LNCaP clone FGC (cell line): ENCODE measurements around the gene NPR2.

Experiments used
- DNase-seq: peaks from one replicate; pipeline ENCODE4 v3.0.0-alpha.2; 2011; ENCODE audit warnings: low read depth
- H3K4me3 ChIP-seq: 2 replicates; pipeline ENCODE4 v1.5.1; 2011; ENCODE audit warnings: mild to moderate bottlenecking, low read depth, low read length, control low read depth
- TF ChIP-seq, protein P1 (sequence below): IDR thresholded peaks from 2 replicates; pipeline ENCODE4 v1.5.1; 2012; ENCODE audit warnings: mild to moderate bottlenecking; ENCODE audit not compliant: control insufficient read depth, insufficient read depth; ENCODE audit errors: extremely low read depth

Gene NPR2

DNA sequence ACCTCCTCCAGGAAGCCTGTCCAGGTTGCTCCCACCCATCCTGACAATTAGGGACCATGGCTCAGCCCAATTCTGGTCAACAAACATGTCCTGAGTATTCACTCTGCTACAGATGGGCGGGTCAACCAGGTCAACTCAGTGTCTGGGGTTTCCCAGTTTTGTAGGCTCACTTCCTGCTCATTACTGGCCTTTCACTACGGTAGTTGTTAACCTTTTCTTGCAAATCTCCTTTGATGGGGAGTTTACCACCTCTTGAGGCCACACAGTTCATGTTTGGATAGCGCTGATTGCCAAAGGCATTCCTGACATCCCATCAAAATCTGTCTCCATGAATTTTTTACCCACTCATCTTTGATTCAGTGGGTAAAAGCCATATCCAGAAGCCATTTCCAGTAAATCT, 51.4 kb downstream of the NPR2 start:
- DNase-seq: no peak
- TF ChIP-seq, protein P1, sequence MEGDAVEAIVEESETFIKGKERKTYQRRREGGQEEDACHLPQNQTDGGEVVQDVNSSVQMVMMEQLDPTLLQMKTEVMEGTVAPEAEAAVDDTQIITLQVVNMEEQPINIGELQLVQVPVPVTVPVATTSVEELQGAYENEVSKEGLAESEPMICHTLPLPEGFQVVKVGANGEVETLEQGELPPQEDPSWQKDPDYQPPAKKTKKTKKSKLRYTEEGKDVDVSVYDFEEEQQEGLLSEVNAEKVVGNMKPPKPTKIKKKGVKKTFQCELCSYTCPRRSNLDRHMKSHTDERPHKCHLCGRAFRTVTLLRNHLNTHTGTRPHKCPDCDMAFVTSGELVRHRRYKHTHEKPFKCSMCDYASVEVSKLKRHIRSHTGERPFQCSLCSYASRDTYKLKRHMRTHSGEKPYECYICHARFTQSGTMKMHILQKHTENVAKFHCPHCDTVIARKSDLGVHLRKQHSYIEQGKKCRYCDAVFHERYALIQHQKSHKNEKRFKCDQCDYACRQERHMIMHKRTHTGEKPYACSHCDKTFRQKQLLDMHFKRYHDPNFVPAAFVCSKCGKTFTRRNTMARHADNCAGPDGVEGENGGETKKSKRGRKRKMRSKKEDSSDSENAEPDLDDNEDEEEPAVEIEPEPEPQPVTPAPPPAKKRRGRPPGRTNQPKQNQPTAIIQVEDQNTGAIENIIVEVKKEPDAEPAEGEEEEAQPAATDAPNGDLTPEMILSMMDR: no peak
- H3K4me3 ChIP-seq: no peak overlapping the region

DNA sequence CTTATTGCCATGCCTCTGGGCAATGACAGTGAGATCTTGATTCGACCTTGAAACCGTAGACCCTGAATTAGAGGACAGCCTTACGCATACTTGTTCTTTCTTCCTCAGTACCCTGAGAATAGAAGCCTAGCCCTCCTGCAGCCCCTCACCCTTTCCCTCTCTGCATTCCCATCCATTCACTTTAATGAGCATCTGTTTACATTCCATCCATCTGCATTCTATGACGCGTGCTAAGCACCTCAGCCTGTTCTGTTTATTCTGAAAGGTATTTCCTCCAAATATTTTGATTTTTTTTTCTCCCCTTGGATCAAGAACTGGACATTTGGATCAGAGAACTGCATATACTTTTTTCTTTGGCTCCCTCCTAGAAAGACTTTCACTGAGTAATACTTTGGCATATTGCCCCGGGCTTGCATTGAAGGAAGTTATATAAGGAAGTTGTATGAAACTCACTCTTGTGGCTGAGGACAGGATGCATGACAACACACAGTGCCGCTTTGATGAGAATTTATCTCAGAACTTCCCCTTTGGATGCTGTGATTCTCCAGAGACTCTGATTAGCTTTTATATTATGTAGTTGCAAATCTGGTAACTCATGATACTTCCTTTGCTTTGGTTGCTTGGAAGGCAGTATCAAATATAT, 53.4 kb downstream of the NPR2 start:
- DNase-seq: peak; percentile 80

DNA sequence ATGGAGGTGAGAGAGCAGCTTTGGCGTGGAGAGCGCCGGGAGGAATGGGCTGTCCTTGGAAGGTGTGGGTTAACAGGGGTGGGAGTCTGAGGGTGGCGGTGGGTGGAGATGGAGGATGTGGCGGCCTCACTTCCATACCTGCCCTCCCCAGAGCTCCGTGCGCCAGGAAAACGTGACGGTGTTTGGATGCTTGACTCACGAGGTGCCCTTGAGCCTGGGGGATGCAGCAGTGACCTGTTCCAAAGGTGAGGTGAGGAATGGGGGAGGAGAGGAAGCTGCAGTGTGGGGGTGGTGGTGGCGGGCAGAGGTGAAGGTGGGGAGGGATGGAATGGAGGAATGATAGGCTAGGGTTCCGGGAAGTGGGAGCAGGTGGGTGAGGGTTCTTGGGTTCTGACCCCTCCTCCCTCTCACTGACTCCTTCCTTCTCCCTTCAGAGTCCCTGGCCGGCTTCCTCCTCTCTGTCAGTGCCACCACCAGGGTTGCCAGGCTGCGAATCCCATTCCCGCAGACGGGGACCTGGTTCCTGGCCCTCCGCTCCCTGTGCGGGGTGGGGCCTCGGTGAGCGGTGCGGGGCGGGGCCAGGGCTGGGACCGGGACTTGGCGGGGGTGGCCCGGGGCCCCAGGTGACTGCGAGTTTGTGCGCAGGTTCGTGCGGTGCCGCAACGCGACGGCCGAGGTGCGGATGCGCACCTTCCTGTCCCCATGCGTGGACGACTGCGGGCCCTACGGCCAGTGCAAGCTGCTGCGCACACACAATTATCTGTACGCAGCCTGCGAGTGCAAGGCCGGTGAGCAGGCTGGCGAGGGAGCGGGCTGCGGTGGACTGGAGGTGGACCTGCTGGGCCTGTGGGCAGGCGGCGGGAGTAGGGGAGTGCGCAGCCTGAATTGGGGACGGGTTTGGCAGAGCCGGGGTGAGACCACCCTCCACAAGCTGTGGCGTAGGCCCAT, 54.7 kb downstream of the NPR2 start:
- no peak overlapping the region for H3K4me3 ChIP-seq
- TF ChIP-seq, protein P1: no peak
- no peak for DNase-seq

More for the DNA sequence above, 53.4 kb downstream of the NPR2 start:
- no peak overlapping the region for H3K4me3 ChIP-seq
- TF ChIP-seq, protein P1: no peak

DNA sequence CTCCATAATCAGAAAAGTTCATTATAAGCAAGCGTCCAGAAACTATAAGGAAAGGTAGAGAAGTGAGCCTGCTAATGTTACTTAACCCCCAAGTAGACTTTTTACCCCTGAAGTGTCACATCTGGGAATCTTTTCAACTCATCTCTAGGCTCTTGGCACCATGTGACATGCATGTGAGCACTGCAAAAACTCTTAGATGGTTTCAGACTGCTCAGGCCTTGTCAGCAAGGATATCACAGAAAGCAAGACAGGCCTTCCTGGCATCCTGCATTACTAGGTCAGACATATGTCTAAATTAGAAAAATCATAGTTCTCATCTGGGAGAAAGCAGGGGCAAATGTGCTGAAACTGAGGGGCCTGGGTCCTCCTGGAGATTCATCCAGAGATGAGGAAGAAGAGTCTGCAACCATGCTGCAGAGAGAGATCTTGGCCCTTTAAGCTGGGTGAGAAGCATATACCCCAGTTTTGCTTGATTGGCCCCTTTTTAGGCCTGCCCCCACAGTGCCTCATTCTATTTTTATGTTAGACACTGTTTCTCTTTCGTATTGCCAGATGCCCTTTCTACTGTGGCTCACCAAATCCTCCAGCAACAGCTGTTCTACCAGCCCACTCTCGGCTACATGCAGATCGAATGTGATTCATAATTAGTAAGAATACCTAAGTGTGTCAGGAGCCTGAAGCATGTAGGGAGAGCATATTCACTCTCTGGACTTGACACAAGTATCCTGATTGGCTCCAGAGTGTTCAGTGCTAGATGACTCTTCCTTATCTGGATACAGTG, 56.6 kb downstream of the NPR2 start:
- no peak for DNase-seq
- no peak overlapping the region for H3K4me3 ChIP-seq

DNA sequence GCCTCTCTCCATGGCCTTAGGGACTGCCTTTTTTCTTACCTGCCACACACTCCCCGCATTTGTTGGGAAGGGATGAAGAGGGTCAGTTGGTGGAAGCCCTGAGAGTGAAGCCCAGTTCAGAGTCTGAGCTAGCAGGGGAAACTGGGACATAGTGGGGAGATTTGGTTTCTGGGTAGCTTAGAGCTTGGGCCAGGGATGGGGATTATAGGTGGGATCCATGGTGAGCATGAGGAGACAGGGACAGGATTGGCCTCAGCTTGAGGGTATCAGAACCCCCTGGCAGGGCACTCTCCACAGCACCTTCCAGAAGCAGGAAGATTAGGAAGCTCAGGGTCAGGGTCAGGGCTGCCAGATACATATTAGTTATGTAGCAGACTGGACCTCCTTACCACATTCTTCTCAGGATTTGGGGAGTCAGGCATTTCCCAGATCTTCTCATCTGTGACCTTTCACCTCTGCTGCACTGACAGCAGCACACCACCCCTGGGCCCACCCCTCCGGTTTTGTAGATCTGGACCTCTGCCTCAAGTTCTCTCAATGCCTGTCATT, 61.0 kb downstream of the NPR2 start:
- no peak overlapping the region for H3K4me3 ChIP-seq
- TF ChIP-seq, protein P1: no peak
- no peak for DNase-seq

More for the DNA sequence above, 56.6 kb downstream of the NPR2 start:
- TF ChIP-seq, protein P1: no peak

DNA sequence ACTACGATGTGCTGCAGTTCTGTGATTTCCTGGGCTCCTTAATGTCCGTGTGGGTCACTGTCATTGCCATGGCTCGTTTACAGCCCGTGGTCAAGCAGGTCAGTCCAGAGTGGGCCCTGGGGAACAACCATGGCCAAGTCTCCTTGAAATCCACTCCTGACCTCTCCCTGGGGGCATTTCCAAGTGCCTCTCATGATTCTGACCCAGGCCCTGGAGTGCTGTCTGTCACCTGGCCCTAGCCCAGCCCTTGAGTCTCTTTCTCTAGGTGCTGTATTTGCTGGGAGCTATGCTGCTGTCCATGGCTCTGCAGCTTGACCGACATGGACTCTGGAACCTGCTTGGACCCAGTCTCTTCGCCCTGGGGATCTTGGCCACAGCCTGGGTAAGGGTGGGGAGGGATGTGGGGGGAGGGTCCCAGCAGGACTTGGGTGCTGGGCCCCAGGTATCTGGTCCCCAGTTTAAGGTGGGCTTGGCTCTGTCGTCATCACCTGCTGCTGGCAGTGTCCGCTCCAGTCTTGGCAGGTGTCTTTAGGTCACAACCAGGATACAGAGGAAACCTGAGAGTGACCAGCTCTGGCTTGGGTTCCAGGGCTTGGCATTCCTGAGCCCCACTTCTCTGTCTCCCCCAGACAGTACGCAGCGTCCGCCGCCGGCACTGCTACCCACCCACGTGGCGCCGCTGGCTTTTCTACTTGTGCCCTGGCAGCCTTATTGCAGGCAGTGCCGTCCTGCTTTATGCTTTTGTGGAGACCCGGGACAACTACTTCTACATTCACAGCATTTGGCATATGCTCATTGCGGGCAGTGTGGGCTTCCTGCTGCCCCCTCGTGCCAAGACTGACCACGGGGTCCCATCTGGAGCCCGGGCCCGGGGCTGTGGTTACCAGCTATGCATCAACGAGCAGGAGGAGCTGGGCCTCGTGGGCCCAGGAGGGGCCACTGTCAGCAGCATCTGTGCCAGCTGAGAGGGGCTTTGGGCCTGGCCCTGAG, 61.8 kb downstream of the NPR2 start:
- DNase-seq: no peak
- no peak overlapping the region for H3K4me3 ChIP-seq
- TF ChIP-seq, protein P1: no peak
